PC-3 (cell line): ENCODE results near the gene FBXL7. TPM values are rescaled to one million over a fixed set of nuclear protein-coding genes. Genes with fewer than 3 reads are reported as not detected.

ENCODE experiments used
- ATAC-seq: fragments of 200-7000 bp; cut with Tn5 transposase; 2 replicates; pipeline ENCODE4 v1.9.1; 2020; ENCODE audit warnings: mild to moderate bottlenecking, moderate library complexity
- BruUV-seq: library from RNA; stranded (reverse); fragments of 400-500 nt; replicated peaks from 2 replicates; lab custom pipeline; 2021; lab: Mats Ljungman, UMichigan
- CTCF ChIA-PET: fragments of 300-600 bp; sonication (Branson Sonifier 250); formaldehyde crosslinking; loops from one replicate; lab custom pipeline; 2022; ENCODE audit warnings: antibody characterized with exemption; lab: Charles Lee
- POLR2A ChIA-PET: fragments of 300-600 bp; sonication (Branson Sonifier 250); formaldehyde crosslinking; loops from one replicate; lab custom pipeline; 2022; ENCODE audit warnings: antibody characterized with exemption; ENCODE audit not compliant: unreplicated experiment; lab: Charles Lee
- DNase-seq: peaks from one replicate; pipeline ENCODE4 v3.0.0-alpha.2; 2015
- H2AFZ ChIP-seq: fragments of 300-600 bp; sonication (generic); 2 replicates; pipeline ENCODE4 v1.6.0; 2016; ENCODE audit warnings: antibody characterized with exemption, low read length
- H3F3A ChIP-seq: fragments of 300-600 bp; sonication (generic); one replicate; pipeline ENCODE4 v1.6.0; 2017; ENCODE audit warnings: antibody characterized with exemption, low read length, control low read depth, mild to moderate bottlenecking; ENCODE audit not compliant: unreplicated experiment
- H3K27ac ChIP-seq: fragments of 300-600 bp; sonication (generic); 2 replicates; pipeline ENCODE4 v1.5.1; 2016; ENCODE audit warnings: mild to moderate bottlenecking, low read length
- H3K27me3 ChIP-seq: fragments of 300-600 bp; sonication (generic); 2 replicates; pipeline ENCODE4 v1.6.1; 2016; ENCODE audit warnings: low read length, mixed read lengths
- H3K36me3 ChIP-seq: fragments of 300-600 bp; sonication (generic); 2 replicates; pipeline ENCODE4 v1.6.1; 2016; ENCODE audit warnings: low read depth, mixed run types, low read length, mixed read lengths
- H3K4me1 ChIP-seq: fragments of 300-600 bp; sonication (generic); 2 replicates; pipeline ENCODE4 v1.5.1; 2016; ENCODE audit warnings: low read length; ENCODE audit not compliant: insufficient read depth
- H3K4me2 ChIP-seq: fragments of 300-600 bp; sonication (generic); 2 replicates; pipeline ENCODE4 v1.6.0; 2016; ENCODE audit warnings: low read length
- H3K4me3 ChIP-seq: fragments of 300-600 bp; sonication (generic); 2 replicates; pipeline ENCODE4 v1.5.1; 2016; ENCODE audit warnings: mild to moderate bottlenecking, low read length, mixed read lengths
- H3K79me2 ChIP-seq: fragments of 300-600 bp; sonication (generic); 2 replicates; pipeline ENCODE4 v1.6.1; 2017; ENCODE audit warnings: low read length, mixed read lengths
- H3K9ac ChIP-seq: fragments of 300-600 bp; sonication (generic); 2 replicates; pipeline ENCODE4 v1.6.0; 2016; ENCODE audit warnings: mild to moderate bottlenecking, low read length
- H3K9me2 ChIP-seq: fragments of 300-600 bp; sonication (generic); replicated peaks from 2 replicates; pipeline ENCODE4 v1.6.1; 2016; ENCODE audit warnings: mixed run types, low read length, mixed read lengths
- H3K9me3 ChIP-seq: fragments of 300-600 bp; sonication (generic); 2 replicates; pipeline ENCODE4 v1.6.1; 2016; ENCODE audit warnings: low read length, mixed read lengths
- H4K20me1 ChIP-seq: fragments of 300-600 bp; sonication (generic); 2 replicates; pipeline ENCODE4 v1.6.1; 2016; ENCODE audit warnings: low read length, mixed read lengths
- CTCF ChIP-seq: fragments of 300-600 bp; sonication (generic); conservative IDR thresholded peaks from 2 replicates; pipeline ENCODE4 v1.5.1; 2017; ENCODE audit warnings: antibody characterized with exemption, low read depth, mild to moderate bottlenecking, low read length
- EZH2 ChIP-seq: fragments of 300-600 bp; sonication (generic); IDR thresholded peaks from one replicate; pipeline ENCODE4 v1.6.1; 2017; ENCODE audit warnings: antibody characterized with exemption, mild to moderate bottlenecking, low read length; ENCODE audit not compliant: unreplicated experiment
- EZH2phosphoT487 ChIP-seq: fragments of 300-600 bp; sonication (generic); IDR thresholded peaks from 2 replicates; pipeline ENCODE4 v1.6.1; 2018; ENCODE audit warnings: mild to moderate bottlenecking, antibody characterized with exemption, low read length, borderline replicate concordance
- intact Hi-C: fragments of 100-400 bp; cut with micrococcal nuclease; formaldehyde crosslinking; loops from 2 replicates; pipeline ENCODE4 v1.9.0; 2023
- total RNA-seq: library from RNA; depleted of rRNA; stranded (reverse); fragments of >200 nt; gene quantifications from 2 replicates; pipeline ENCODE4 v1.2.3, GENCODE V29; 2014

Gene FBXL7
- total RNA-seq, 1 experiment from 2014 or later: 0.18 TPM

DNA sequence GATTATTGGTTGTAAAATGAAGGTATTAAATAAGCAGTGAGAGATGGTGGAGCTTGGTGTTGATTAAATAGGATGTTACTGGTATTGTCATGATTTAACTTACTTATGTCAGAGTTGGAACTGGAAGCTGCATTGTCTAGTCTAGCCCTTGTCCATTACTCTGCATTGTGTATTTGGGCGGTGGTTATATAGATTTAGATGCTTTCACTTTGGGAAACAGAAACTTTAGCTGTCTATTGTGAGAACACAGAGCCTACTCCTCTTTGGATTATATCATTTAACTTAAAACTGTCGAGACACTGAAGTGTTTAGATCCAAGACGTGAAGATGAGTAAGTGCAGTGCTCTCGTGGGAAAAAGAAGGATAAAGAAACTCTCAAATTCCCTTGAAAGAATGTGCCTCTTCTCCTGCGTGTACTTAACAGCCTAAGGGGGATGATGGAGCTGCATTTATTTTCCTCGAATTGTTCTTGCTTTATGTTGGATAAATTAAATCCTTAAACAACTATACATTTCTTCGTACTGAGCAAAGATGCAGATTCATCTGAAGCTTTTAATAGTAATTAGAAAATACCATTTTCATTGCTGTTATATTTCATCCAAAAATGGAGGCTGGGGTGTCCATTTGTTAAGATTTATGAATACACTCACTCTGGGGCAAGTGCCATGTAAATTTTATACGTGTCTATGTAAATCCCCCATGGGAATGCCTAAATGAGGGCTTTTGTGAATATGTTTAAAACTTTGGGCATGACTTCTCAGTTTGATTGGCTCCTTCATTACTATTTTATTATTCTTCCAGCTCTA is 21.6 kb downstream of the FBXL7 start:
- no peaks in the 10 kb centered on the region for H4K20me1 ChIP-seq
- no peaks in the 10 kb centered on the region for H3F3A ChIP-seq
- H2AFZ ChIP-seq: no peak overlapping the region
- H3K27me3 ChIP-seq: no peaks in the 10 kb centered on the region
- no peak overlapping the region for H3K27ac ChIP-seq
- H3K9me2 ChIP-seq: no peaks in the 10 kb centered on the region
- no TSS peak for BruUV-seq
- no peaks in the 10 kb centered on the region for H3K4me1 ChIP-seq
- H3K79me2 ChIP-seq: no peaks in the 10 kb centered on the region
- intact Hi-C loops: no loop called here
- TF ChIP-seq EZH2phosphoT487 (no peak), EZH2 (no peak)
- 0 out of 2 replicates have a peak, but pooled peaks cover 5% of the 10 kb centered on the region for H3K9me3 ChIP-seq
- DNase-seq: no peak
- H3K4me2 ChIP-seq: no peak overlapping the region
- no peak overlapping the region for H3K4me3 ChIP-seq
- ChIA-PET CTCF (no interaction called here), POLR2A (no interaction called here)
- ATAC-seq: no peak
- no peak overlapping the region for H3K9ac ChIP-seq
- no peaks in the 10 kb centered on the region for H3K36me3 ChIP-seq

DNA sequence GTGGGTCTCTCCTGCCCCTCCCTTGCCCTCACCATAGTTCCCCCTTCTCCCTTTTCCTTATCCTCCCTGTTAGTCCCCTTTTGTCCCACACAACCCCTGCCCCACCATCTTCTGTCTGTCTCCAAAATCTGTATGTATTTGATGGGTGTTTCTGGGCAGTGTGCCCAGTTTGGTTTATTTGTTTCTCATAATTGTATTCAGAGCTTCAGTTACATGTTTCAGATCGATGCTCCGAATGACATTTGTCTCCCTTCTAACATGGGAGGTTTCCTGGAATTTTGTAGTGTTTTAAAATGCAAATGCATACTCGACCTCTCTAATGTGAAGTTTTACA is 22.2 kb downstream of the FBXL7 start:
- Histone ChIP-seq H3K4me1 (no peaks in the 10 kb centered on the region), H3K27ac (no peak overlapping the region), H3K9me3 (0 out of 2 replicates have a peak, but pooled peaks cover 5% of the 10 kb centered on the region), H4K20me1 (no peaks in the 10 kb centered on the region), H3K4me3 (no peak overlapping the region), H3F3A (no peaks in the 10 kb centered on the region), H2AFZ (no peak overlapping the region), H3K9me2 (no peaks in the 10 kb centered on the region), H3K4me2 (no peak overlapping the region), H3K36me3 (no peaks in the 10 kb centered on the region), H3K9ac (no peak overlapping the region), H3K27me3 (no peaks in the 10 kb centered on the region), H3K79me2 (no peaks in the 10 kb centered on the region)
- ATAC-seq (no peak), DNase-seq (no peak)
- CTCF ChIA-PET: no interaction called here
- intact Hi-C loops: no loop called here
- no peak for TF ChIP-seq CTCF
- TF ChIP-seq EZH2phosphoT487: no peak
- no peak for TF ChIP-seq EZH2
- BruUV-seq: no TSS peak
- POLR2A ChIA-PET: no interaction called here

DNA sequence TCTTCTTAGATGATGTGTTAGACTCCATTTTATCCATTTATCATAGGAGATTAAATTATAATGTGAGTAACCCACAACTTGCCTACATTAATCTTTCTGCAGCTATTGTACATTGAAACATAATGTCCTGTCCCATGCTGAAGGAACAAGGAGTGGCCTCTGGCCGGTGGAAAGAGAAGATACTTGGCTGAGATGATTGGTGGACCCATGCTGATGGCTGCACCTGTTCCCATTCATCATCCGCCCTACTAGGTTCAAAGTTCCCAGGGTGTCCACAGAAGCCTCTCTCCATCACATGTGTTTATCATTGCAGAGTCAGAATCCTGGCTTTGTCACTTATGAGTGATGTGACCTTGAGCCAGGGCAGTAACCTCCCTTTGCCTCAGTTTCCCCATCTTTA is 24.7 kb downstream of the FBXL7 start:
- no TSS peak for BruUV-seq
- Histone ChIP-seq H3F3A (no peaks in the 10 kb centered on the region), H3K27me3 (no peaks in the 10 kb centered on the region), H3K9me2 (no peaks in the 10 kb centered on the region), H4K20me1 (no peaks in the 10 kb centered on the region), H3K4me2 (no peak overlapping the region), H2AFZ (no peak overlapping the region), H3K4me3 (no peak overlapping the region), H3K9ac (no peak overlapping the region), H3K4me1 (no peaks in the 10 kb centered on the region), H3K9me3 (0 out of 2 replicates have a peak, but pooled peaks cover 9% of the 10 kb centered on the region), H3K79me2 (no peaks in the 10 kb centered on the region), H3K27ac (no peak overlapping the region), H3K36me3 (no peaks in the 10 kb centered on the region)
- ChIA-PET POLR2A (no interaction called here), CTCF (no interaction called here)
- ATAC-seq: no peak
- intact Hi-C loops: no loop called here
- DNase-seq: no peak
- TF ChIP-seq EZH2 (no peak), EZH2phosphoT487 (no peak), CTCF (no peak)
